Measurements from ENCODE around the gene WNK2.

Gene WNK2

GRCh38 chr9:93252116-93252780, 68.3 kb downstream of the WNK2 start:
- TF ChIP-seq CTCF (IDR thresholded peaks at IDR 0.05; ENCODE audit: low read depth, low read length, missing control alignments), result no peak
- DNase-seq (ENCODE audit: low read depth), result no peak
- H3K4me3 ChIP-seq (ENCODE audit: low read depth, low read length), result no peak overlapping the region

DNA sequence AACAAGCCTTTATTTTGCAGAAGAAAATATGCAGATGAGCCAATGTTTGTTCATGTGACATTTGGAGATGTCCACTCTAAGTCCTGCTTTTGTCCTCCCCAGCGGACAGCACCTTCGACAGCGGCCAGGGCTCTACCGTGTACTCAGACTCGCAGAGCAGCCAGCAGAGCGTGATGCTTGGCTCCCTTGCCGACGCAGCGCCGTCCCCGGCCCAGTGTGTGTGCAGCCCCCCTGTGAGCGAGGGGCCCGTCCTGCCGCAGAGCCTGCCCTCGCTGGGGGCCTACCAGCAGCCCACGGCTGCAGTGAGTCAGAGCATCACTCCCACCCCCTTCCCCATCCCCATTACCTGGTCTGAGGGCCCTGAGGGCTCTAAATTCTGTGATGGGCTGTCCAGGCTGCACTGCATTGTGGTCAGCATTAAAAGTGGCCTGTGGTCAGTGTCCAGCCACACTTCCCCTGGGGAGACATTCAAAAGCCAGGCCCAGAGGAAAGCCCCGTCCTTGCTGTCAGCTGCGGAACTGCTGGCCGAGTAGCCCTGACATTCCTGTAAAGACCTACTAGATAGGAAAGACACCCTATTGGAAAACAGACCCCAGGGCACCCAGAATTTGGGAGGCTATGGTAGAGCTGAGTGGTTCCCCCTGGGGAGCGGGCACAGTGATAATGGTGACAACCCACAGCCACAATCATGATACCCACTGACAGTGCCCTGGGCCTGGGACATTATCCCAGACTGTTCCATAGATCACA, 69.0 kb downstream of the WNK2 start:
- no peak for DNase-seq (ENCODE audit: low read depth)
- no peak overlapping the region for H3K4me3 ChIP-seq (ENCODE audit: low read depth, low read length)
- no peak for TF ChIP-seq CTCF (IDR thresholded peaks at IDR 0.05; ENCODE audit: low read depth, low read length, missing control alignments)

- TF ChIP-seq CTCF (IDR thresholded peaks at IDR 0.05; ENCODE audit: low read depth, low read length, missing control alignments), result no peak
- no peak overlapping the region for H3K4me3 ChIP-seq (ENCODE audit: low read depth, low read length)
- DNase-seq (ENCODE audit: low read depth), result no peak
Measured at GRCh38 chr9:93253633-93254032, 69.7 kb downstream of the WNK2 start.

DNA sequence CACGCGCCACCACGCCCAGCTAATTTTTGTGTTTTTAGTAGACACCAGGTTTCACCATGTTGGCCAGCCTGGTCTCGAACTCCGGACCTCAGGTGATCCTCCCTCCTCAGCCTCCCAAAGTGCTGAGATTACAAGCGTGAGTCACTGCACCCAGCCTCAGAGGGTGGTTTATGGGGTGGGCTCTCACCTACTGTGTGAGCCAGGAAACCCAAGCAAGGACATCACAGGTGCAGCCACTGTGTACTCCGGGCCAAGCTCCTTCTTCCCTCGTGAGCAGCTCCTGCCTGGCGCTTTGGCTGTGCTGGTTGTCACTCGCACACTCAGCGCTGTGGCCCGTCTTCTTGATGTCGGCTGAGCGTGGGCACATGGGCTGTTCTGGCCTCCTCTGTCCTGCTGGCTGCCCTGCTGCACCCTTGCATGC, 70.1 kb downstream of the WNK2 start:
- no peak overlapping the region for H3K4me3 ChIP-seq (ENCODE audit: low read depth, low read length)
- no peak for TF ChIP-seq CTCF (IDR thresholded peaks at IDR 0.05; ENCODE audit: low read depth, low read length, missing control alignments)
- no peak for DNase-seq (ENCODE audit: low read depth)

GRCh38 chr9:93254806-93255493, 71.0 kb downstream of the WNK2 start:
- TF ChIP-seq CTCF (IDR thresholded peaks at IDR 0.05; ENCODE audit: low read depth, low read length, missing control alignments), result no peak
- H3K4me3 ChIP-seq (ENCODE audit: low read depth, low read length), result no peak overlapping the region
- DNase-seq (ENCODE audit: low read depth), result no peak

- no peak for DNase-seq (ENCODE audit: low read depth)
- H3K4me3 ChIP-seq (ENCODE audit: low read depth, low read length), result no peak overlapping the region
- TF ChIP-seq CTCF (IDR thresholded peaks at IDR 0.05; ENCODE audit: low read depth, low read length, missing control alignments), result no peak
Measured at GRCh38 chr9:93255494-93255867, 71.5 kb downstream of the WNK2 start.

All from GM12864 (cell line).